Measurements from ENCODE around the gene STRN4. TPM values are rescaled to one million over a fixed set of nuclear protein-coding genes. Genes with fewer than 3 reads are reported as not detected.

Gene STRN4
- total RNA-seq, 3 donors from 2014 or later (not counting 1 experiment from before 2014, with no cell fraction given) = 125 to 152 (median 125) TPM

DNA sequence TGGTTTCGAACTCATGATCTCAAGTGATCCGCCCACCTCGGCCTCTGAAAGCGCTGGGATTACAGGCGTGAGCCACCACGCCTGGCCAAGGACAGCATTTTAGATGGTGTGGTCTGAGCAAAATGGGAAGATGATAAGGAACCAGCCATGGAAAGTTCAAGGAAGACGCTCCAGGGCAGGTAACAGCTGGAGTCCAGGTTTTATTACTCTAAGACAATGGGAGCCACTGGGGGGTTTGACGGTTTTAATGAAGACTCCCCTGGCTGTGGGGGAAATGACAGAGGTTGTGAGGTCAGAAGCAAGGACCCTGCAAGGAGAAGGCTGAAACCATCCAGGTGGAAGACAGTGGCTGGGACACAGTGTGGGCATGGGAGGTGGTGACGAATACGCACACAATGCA, 50.2 kb downstream of the STRN4 start:
- intact Hi-C loops (cut with micrococcal nuclease) = no loop called here
- H3K27ac ChIP-seq (ENCODE audit: low read length) = no peak overlapping the region
- 98% methylated on average over 8 of the region's 10 CpGs for WGBS (ENCODE audit: insufficient coverage)
- peaks cover 91% of the 10 kb centered on the region for H3K36me3 ChIP-seq (ENCODE audit: control insufficient read depth, insufficient read depth, low read length)
- H3K4me1 ChIP-seq (ENCODE audit: control insufficient read depth, insufficient read depth, low read length) = no peaks in the 10 kb centered on the region
- H3K27me3 ChIP-seq (ENCODE audit: control insufficient read depth, insufficient read depth, low read length) = no peaks in the 10 kb centered on the region
- ATAC-seq (no peak), DNase-seq (no peak)
- no peaks in the 10 kb centered on the region for H3K9me3 ChIP-seq (ENCODE audit: control insufficient read depth, insufficient read depth, low read length)
- H3K9me3 Mint-ChIP-seq = no peaks in the 10 kb centered on the region
- no peak for TF ChIP-seq CTCF (IDR thresholded peaks at IDR 0.05)
- H3K4me1 Mint-ChIP-seq = peaks cover 0 to 5% of the 10 kb centered on the region in 2 donors
- H3K27me3 Mint-ChIP-seq (ENCODE audit: low read depth in 2 of 2) = no peaks in the 10 kb centered on the region
- H3K4me3 Mint-ChIP-seq = no peak overlapping the region
- no peak overlapping the region for H3K27ac Mint-ChIP-seq
- H3K36me3 Mint-ChIP-seq = peaks cover 21% of the 10 kb centered on the region
- H3K4me3 ChIP-seq (ENCODE audit: low read length) = no peak overlapping the region

GRCh38 chr19:46693760-46694159, 52.5 kb downstream of the STRN4 start:
- Mint-ChIP-seq H3K4me3 (no peak overlapping the region), H3K27me3 (ENCODE audit: low read depth in 2 of 2) (no peaks in the 10 kb centered on the region), H3K36me3 (peaks cover 30% of the 10 kb centered on the region), H3K27ac (no peak overlapping the region), H3K9me3 (no peaks in the 10 kb centered on the region), H3K4me1 (peaks cover 0 to 5% of the 10 kb centered on the region in 2 donors)
- no peak for TF ChIP-seq CTCF (IDR thresholded peaks at IDR 0.05)
- Histone ChIP-seq H3K27me3 (ENCODE audit: control insufficient read depth, insufficient read depth, low read length) (no peaks in the 10 kb centered on the region), H3K4me1 (ENCODE audit: control insufficient read depth, insufficient read depth, low read length) (no peaks in the 10 kb centered on the region), H3K36me3 (ENCODE audit: control insufficient read depth, insufficient read depth, low read length) (peaks cover 88% of the 10 kb centered on the region), H3K27ac (ENCODE audit: low read length) (no peak overlapping the region), H3K4me3 (ENCODE audit: low read length) (no peak overlapping the region), H3K9me3 (ENCODE audit: control insufficient read depth, insufficient read depth, low read length) (no peaks in the 10 kb centered on the region)
- no peak for ATAC-seq
- DNase-seq = no peak
- WGBS (ENCODE audit: insufficient coverage) = 97% methylated on average over 22 of the region's 22 CpGs
- intact Hi-C loops (cut with micrococcal nuclease) = no loop called here

DNA sequence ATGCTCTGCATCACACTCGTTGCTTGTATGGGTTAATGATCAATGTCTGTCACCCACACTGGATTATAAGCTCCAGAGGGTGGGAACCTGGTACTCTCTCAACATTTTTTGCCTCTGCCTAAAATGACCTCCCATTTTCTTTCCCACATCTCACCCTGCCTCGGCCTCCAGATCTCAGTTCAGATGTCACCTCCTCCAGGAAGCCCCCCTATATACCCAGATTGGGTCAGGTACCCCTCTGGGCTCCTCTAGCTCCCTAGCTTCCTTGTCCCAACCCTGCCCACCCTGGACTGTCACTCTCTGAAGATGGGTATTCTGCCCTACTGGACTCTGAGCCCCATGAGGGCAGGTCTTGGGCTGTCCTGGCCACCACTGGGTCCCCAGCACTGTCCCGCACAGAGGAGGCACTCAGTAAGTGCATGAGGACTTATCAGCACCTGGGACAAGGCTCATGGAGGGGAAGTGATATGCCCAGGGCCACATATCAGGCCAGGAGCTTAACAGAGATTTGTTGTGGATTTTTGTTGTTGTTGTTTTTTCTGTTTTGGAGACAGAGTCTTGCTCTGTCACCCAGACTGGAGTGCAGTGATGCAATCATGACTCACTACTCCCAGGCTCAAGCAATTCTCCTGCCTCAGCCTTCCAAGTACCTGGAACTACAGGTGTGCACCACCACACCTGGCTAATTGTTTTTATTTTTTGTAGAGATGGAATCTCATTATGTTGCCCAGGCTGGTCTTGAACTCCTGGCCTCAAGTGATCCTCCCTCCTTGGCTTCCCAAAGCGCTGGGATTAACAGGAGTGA, 53.1 kb downstream of the STRN4 start:
- H3K4me3 Mint-ChIP-seq = no peak overlapping the region
- DNase-seq (no peak), ATAC-seq (no peak)
- no peak for TF ChIP-seq CTCF (IDR thresholded peaks at IDR 0.05)
- Histone ChIP-seq H3K9me3 (ENCODE audit: control insufficient read depth, insufficient read depth, low read length) (no peaks in the 10 kb centered on the region), H3K36me3 (ENCODE audit: control insufficient read depth, insufficient read depth, low read length) (peaks cover 86% of the 10 kb centered on the region), H3K4me1 (ENCODE audit: control insufficient read depth, insufficient read depth, low read length) (no peaks in the 10 kb centered on the region), H3K27me3 (ENCODE audit: control insufficient read depth, insufficient read depth, low read length) (no peaks in the 10 kb centered on the region), H3K4me3 (ENCODE audit: low read length) (no peak overlapping the region), H3K27ac (ENCODE audit: low read length) (no peak overlapping the region)
- H3K27ac Mint-ChIP-seq = peak overlapping the region in 1 of 2 donors; percentile 52
- no peaks in the 10 kb centered on the region for H3K9me3 Mint-ChIP-seq
- 98% methylated on average over 4 of the region's 4 CpGs for WGBS (ENCODE audit: insufficient coverage)
- H3K4me1 Mint-ChIP-seq = peaks cover 0 to 5% of the 10 kb centered on the region in 2 donors
- H3K36me3 Mint-ChIP-seq = peaks cover 30% of the 10 kb centered on the region
- intact Hi-C loops (cut with micrococcal nuclease) = no loop called here
- H3K27me3 Mint-ChIP-seq (ENCODE audit: low read depth in 2 of 2) = no peaks in the 10 kb centered on the region

Data from natural killer cell (primary cell).